Smooth muscle cell (in vitro differentiated cells): Measurements from ENCODE around the gene B3GNT5. TPM values are rescaled to one million over a fixed set of nuclear protein-coding genes. Genes with fewer than 3 reads are reported as not detected.

Experiments
- DNase-seq: peaks from one replicate; lab custom pipeline; 2025; ENCODE audit not compliant: unreplicated experiment; lab: John Stamatoyannopoulos, UW
- H2AFZ ChIP-seq: fragments of 200-600 bp; sonication (generic); 2 replicates; pipeline ENCODE4 v1.6.0; 2016; ENCODE audit warnings: antibody characterized with exemption, low read depth, mild to moderate bottlenecking
- H3F3A ChIP-seq: fragments of 200-600 bp; sonication (generic); 2 replicates; pipeline ENCODE4 v1.6.0; 2017; ENCODE audit warnings: antibody characterized with exemption, low read depth
- H3K27ac ChIP-seq: fragments of 200-600 bp; sonication (generic); 2 replicates; pipeline ENCODE4 v1.5.1; 2016; ENCODE audit warnings: low read depth, mild to moderate bottlenecking
- H3K27me3 ChIP-seq: fragments of 200-600 bp; sonication (generic); 2 replicates; pipeline ENCODE4 v1.6.1; 2016; ENCODE audit warnings: low read depth, mild to moderate bottlenecking
- H3K36me3 ChIP-seq: fragments of 200-600 bp; sonication (generic); 2 replicates; pipeline ENCODE4 v1.5.1; 2016; ENCODE audit warnings: low read depth
- H3K4me1 ChIP-seq: fragments of 200-600 bp; sonication (generic); 2 replicates; pipeline ENCODE4 v1.5.1; 2016; ENCODE audit warnings: low read depth
- H3K4me2 ChIP-seq: fragments of 200-600 bp; sonication (generic); 2 replicates; pipeline ENCODE4 v1.6.0; 2016; ENCODE audit warnings: mild to moderate bottlenecking
- H3K4me3 ChIP-seq: fragments of 200-600 bp; sonication (generic); 2 replicates; pipeline ENCODE4 v1.5.1; 2016; ENCODE audit warnings: mild to moderate bottlenecking
- H3K79me2 ChIP-seq: fragments of 200-600 bp; sonication (generic); 2 replicates; pipeline ENCODE4 v1.6.0; 2016; ENCODE audit warnings: low read depth, mild to moderate bottlenecking
- H3K9ac ChIP-seq: fragments of 200-600 bp; sonication (generic); 2 replicates; pipeline ENCODE4 v1.6.0; 2016; ENCODE audit warnings: low read depth
- H3K9me3 ChIP-seq: fragments of 200-600 bp; sonication (generic); replicated peaks from 2 replicates; pipeline ENCODE4 v1.5.1; 2016; ENCODE audit warnings: low read depth
- H4K20me1 ChIP-seq: fragments of 200-600 bp; sonication (generic); 2 replicates; pipeline ENCODE4 v1.6.0; 2016; ENCODE audit warnings: low read depth
- CTCF ChIP-seq: fragments of 200-600 bp; sonication (generic); IDR thresholded peaks from 2 replicates; pipeline ENCODE4 v1.5.1; 2017; ENCODE audit warnings: borderline replicate concordance, mild to moderate bottlenecking, antibody characterized with exemption; ENCODE audit not compliant: insufficient read depth, poor library complexity, severe bottlenecking
- WGBS: methylation state at CpG from one replicate; pipeline ENCODE4 v1.1.7; 2016; ENCODE audit warnings: low lambda C conversion rate; 5-methylcytosine and 5-hydroxymethylcytosine counted together
- polyA plus RNA-seq: library from polyadenylated mRNA; unstranded; fragments of >200 nt; fragmentation: Nextera tagmentation; extraction: Ambion mirVana; gene quantifications from 2 replicates; pipeline ENCODE4 v1.2.1, GENCODE V29; 2016
- total RNA-seq: library from RNA; depleted of rRNA; stranded (reverse); fragments of >200 nt; gene quantifications from 2 replicates; pipeline ENCODE4 v1.2.3, GENCODE V29; 2014

B3GNT5 gene
- total and polyA plus RNA-seq, 2 experiments from 2014 or later, result 7.2 to 11.5 TPM

GRCh38 chr3:183298701-183299153, 45.7 kb downstream of the B3GNT5 start:
- Histone ChIP-seq H3K9me3 (no peaks in the 10 kb centered on the region), H3K4me1 (no peaks in the 10 kb centered on the region), H3K79me2 (no peaks in the 10 kb centered on the region), H3F3A (no peaks in the 10 kb centered on the region), H3K27me3 (no peaks in the 10 kb centered on the region), H3K9ac (no peak overlapping the region), H3K36me3 (no peaks in the 10 kb centered on the region), H2AFZ (no peak overlapping the region), H3K27ac (peak overlapping the region; percentile 50), H4K20me1 (no peaks in the 10 kb centered on the region), H3K4me3 (no peak overlapping the region), H3K4me2 (peak overlapping the region; percentile 73)
- WGBS, result 6% methylated on average over 5 of the region's 5 CpGs
- DNase-seq, result peak; percentile 48
- TF ChIP-seq CTCF, result no peak

GRCh38 chr3:183299976-183300375, 46.9 kb downstream of the B3GNT5 start:
- Histone ChIP-seq H3K36me3 (no peaks in the 10 kb centered on the region), H3K4me2 (no peak overlapping the region), H4K20me1 (no peaks in the 10 kb centered on the region), H3K9me3 (no peaks in the 10 kb centered on the region), H3K9ac (no peak overlapping the region), H3F3A (no peaks in the 10 kb centered on the region), H2AFZ (no peak overlapping the region), H3K27me3 (no peaks in the 10 kb centered on the region), H3K27ac (no peak overlapping the region), H3K79me2 (no peaks in the 10 kb centered on the region), H3K4me3 (no peak overlapping the region), H3K4me1 (no peaks in the 10 kb centered on the region)
- TF ChIP-seq CTCF, result no peak
- 95% methylated on average over 4 of the region's 4 CpGs for WGBS
- no peak for DNase-seq

GRCh38 chr3:183300996-183301562, 48.0 kb downstream of the B3GNT5 start:
- H3K4me3 ChIP-seq, result no peak overlapping the region
- TF ChIP-seq CTCF, result no peak
- peak overlapping the region; percentile 45 for H3K27ac ChIP-seq
- H3F3A ChIP-seq, result no peaks in the 10 kb centered on the region
- no peaks in the 10 kb centered on the region for H3K9me3 ChIP-seq
- 81% methylated on average over 6 of the region's 6 CpGs for WGBS
- H3K4me1 ChIP-seq, result no peaks in the 10 kb centered on the region
- DNase-seq, result no peak
- H3K4me2 ChIP-seq, result peak overlapping the region; percentile 3
- H4K20me1 ChIP-seq, result no peaks in the 10 kb centered on the region
- no peaks in the 10 kb centered on the region for H3K27me3 ChIP-seq
- no peaks in the 10 kb centered on the region for H3K79me2 ChIP-seq
- no peaks in the 10 kb centered on the region for H3K36me3 ChIP-seq
- H2AFZ ChIP-seq, result no peak overlapping the region
- H3K9ac ChIP-seq, result no peak overlapping the region

DNA sequence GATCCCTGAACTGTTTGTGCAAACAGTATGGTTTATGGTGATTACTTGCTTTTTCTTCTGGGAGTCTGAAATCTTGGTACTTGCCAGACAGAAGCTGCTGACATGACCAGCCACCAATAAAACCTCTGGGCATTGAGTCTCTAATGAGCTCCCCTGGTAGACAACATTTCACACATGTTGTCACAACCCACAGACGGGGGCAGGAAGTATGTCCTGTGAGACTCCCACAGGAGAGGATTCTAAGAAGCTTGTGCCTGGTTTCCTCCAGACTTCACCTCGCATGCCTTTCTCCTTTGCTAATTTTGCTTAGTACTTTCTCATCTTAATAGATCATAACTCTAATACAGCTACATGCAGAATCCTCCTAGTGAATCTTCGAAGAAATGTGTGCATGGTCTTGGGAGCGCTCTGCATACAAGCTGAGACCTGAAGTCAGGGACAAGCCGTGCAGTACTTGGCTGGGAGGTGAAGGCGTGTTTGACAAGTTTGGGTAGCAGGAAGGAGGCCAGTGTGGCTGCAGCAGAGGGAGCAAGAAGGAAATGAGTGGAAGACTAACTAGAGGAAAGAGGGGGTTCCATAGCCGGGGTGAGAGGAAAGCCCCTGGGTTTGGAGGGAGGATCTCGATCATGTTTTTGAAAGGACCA, 49.0 kb downstream of the B3GNT5 start:
- Histone ChIP-seq H3K4me2 (peak overlapping the region; percentile 3), H3K4me1 (no peaks in the 10 kb centered on the region), H3K27me3 (no peaks in the 10 kb centered on the region), H3K79me2 (no peaks in the 10 kb centered on the region), H3K36me3 (no peaks in the 10 kb centered on the region), H3K4me3 (no peak overlapping the region), H3K27ac (peak overlapping the region; percentile 46), H3F3A (no peaks in the 10 kb centered on the region), H4K20me1 (no peaks in the 10 kb centered on the region), H3K9me3 (no peaks in the 10 kb centered on the region), H2AFZ (no peak overlapping the region), H3K9ac (peak overlapping the region; percentile 2)
- no peak for DNase-seq
- TF ChIP-seq CTCF, result no peak
- WGBS, result 70% methylated on average over 8 of the region's 8 CpGs
